Activated B cell treated with CpG ODN at 0.5 μM for 24 hours (primary cell): ENCODE measurements around the gene FURIN. TPM values are rescaled to one million over a fixed set of nuclear protein-coding genes. Genes with fewer than 3 reads are reported as not detected.
A peak's percentile ranks its signal among the peaks of the same experiment; 100 is the strongest.

Experiments
- ATAC-seq: fragments of 200-7000 bp; cut with Tn5 transposase; one replicate; pipeline ENCODE4 v1.10.0; 2021; ENCODE audit warnings: low read depth, mild to moderate bottlenecking, moderate library complexity
- CTCF ChIA-PET: fragments of 350-600 bp; sonication (Branson Sonifier 250); formaldehyde crosslinking; loops from one replicate; lab custom pipeline; 2021; ENCODE audit warnings: antibody characterized with exemption; lab: Charles Lee
- POLR2A ChIA-PET: fragments of 350-600 bp; sonication (Branson Sonifier 250); formaldehyde crosslinking; loops from one replicate; lab custom pipeline; 2021; ENCODE audit warnings: antibody characterized with exemption; lab: Charles Lee
- DNase-seq: peaks from one replicate; pipeline ENCODE4 v3.0.0; 2022
- H3K27ac Mint-ChIP-seq: one replicate; pipeline ENCODE4 v1.8.0; 2020; ENCODE audit warnings: mixed read lengths
- H3K27me3 Mint-ChIP-seq: one replicate; pipeline ENCODE4 v1.8.0; 2021; ENCODE audit warnings: mixed read lengths
- H3K36me3 Mint-ChIP-seq: one replicate; pipeline ENCODE4 v1.8.0; 2021; ENCODE audit warnings: low read depth, mixed read lengths
- H3K4me1 Mint-ChIP-seq: one replicate; pipeline ENCODE4 v1.8.0; 2021; ENCODE audit warnings: mixed read lengths
- H3K4me3 Mint-ChIP-seq: one replicate; pipeline ENCODE4 v1.8.0; 2020; ENCODE audit warnings: mild to moderate bottlenecking, mixed read lengths
- H3K9me3 Mint-ChIP-seq: one replicate; pipeline ENCODE4 v1.8.0; 2020; ENCODE audit warnings: mixed read lengths
- intact Hi-C: fragments of 100-400 bp; cut with micrococcal nuclease; formaldehyde crosslinking; loops from one replicate; pipeline ENCODE4 v1.15.1; 2024
- total RNA-seq: library from RNA; stranded (reverse); gene quantifications from 2 replicates; pipeline ENCODE4 v1.2.3, GENCODE V29; 2022
- TF ChIP-seq, protein P1 (sequence below): fragments of 200-600 bp; IDR thresholded peaks from one replicate; pipeline ENCODE4 v1.8.0; 2022; ENCODE audit warnings: antibody characterized with exemption, mild to moderate bottlenecking

FURIN gene
- total RNA-seq, 1 donor from 2014 or later = 46.5 TPM

DNA sequence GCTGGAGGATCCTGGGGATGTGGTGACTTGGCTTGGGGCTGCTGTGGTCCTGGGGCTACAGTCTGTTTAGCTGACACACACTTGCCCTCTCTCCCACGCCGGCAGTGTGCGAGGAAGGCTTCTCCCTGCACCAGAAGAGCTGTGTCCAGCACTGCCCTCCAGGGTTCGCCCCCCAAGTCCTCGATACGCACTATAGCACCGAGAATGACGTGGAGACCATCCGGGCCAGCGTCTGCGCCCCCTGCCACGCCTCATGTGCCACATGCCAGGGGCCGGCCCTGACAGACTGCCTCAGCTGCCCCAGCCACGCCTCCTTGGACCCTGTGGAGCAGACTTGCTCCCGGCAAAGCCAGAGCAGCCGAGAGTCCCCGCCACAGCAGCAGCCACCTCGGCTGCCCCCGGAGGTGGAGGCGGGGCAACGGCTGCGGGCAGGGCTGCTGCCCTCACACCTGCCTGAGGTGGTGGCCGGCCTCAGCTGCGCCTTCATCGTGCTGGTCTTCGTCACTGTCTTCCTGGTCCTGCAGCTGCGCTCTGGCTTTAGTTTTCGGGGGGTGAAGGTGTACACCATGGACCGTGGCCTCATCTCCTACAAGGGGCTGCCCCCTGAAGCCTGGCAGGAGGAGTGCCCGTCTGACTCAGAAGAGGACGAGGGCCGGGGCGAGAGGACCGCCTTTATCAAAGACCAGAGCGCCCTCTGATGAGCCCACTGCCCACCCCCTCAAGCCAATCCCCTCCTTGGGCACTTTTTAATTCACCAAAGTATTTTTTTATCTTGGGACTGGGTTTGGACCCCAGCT is 13.0 kb downstream of the FURIN start:
- Mint-ChIP-seq H3K36me3 (peaks cover 46% of the 10 kb centered on the region), H3K4me1 (peaks cover 28% of the 10 kb centered on the region), H3K4me3 (no peak overlapping the region), H3K27me3 (no peaks in the 10 kb centered on the region), H3K27ac (no peak overlapping the region), H3K9me3 (no peaks in the 10 kb centered on the region)
- CTCF ChIA-PET = interaction anchor here (1.1 kb wide), 1 partner anchor 233 kb away, joined by 3 read pairs; no protein-coding TSS in a partner anchor
- DNase-seq (no peak), ATAC-seq (no peak)
- intact Hi-C loops = no loop called here
- POLR2A ChIA-PET = interaction anchor here (0.7 to 1.0 kb wide), 2 partner anchors 54 to 164 kb away, joined by 4 to 6 read pairs; partner anchors contain the start of gene BLM
- TF ChIP-seq, protein P1, sequence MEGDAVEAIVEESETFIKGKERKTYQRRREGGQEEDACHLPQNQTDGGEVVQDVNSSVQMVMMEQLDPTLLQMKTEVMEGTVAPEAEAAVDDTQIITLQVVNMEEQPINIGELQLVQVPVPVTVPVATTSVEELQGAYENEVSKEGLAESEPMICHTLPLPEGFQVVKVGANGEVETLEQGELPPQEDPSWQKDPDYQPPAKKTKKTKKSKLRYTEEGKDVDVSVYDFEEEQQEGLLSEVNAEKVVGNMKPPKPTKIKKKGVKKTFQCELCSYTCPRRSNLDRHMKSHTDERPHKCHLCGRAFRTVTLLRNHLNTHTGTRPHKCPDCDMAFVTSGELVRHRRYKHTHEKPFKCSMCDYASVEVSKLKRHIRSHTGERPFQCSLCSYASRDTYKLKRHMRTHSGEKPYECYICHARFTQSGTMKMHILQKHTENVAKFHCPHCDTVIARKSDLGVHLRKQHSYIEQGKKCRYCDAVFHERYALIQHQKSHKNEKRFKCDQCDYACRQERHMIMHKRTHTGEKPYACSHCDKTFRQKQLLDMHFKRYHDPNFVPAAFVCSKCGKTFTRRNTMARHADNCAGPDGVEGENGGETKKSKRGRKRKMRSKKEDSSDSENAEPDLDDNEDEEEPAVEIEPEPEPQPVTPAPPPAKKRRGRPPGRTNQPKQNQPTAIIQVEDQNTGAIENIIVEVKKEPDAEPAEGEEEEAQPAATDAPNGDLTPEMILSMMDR = no peak

DNA sequence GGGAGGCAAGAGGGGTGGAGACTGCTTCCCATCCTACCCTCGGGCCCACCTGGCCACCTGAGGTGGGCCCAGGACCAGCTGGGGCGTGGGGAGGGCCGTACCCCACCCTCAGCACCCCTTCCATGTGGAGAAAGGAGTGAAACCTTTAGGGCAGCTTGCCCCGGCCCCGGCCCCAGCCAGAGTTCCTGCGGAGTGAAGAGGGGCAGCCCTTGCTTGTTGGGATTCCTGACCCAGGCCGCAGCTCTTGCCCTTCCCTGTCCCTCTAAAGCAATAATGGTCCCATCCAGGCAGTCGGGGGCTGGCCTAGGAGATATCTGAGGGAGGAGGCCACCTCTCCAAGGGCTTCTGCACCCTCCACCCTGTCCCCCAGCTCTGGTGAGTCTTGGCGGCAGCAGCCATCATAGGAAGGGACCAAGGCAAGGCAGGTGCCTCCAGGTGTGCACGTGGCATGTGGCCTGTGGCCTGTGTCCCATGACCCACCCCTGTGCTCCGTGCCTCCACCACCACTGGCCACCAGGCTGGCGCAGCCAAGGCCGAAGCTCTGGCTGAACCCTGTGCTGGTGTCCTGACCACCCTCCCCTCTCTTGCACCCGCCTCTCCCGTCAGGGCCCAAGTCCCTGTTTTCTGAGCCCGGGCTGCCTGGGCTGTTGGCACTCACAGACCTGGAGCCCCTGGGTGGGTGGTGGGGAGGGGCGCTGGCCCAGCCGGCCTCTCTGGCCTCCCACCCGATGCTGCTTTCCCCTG is 13.8 kb downstream of the FURIN start:
- H3K4me1 Mint-ChIP-seq = peaks cover 28% of the 10 kb centered on the region
- CTCF ChIA-PET = interaction anchor here (1.1 kb wide), 1 partner anchor 234 kb away, joined by 3 read pairs; no protein-coding TSS in a partner anchor

DNA sequence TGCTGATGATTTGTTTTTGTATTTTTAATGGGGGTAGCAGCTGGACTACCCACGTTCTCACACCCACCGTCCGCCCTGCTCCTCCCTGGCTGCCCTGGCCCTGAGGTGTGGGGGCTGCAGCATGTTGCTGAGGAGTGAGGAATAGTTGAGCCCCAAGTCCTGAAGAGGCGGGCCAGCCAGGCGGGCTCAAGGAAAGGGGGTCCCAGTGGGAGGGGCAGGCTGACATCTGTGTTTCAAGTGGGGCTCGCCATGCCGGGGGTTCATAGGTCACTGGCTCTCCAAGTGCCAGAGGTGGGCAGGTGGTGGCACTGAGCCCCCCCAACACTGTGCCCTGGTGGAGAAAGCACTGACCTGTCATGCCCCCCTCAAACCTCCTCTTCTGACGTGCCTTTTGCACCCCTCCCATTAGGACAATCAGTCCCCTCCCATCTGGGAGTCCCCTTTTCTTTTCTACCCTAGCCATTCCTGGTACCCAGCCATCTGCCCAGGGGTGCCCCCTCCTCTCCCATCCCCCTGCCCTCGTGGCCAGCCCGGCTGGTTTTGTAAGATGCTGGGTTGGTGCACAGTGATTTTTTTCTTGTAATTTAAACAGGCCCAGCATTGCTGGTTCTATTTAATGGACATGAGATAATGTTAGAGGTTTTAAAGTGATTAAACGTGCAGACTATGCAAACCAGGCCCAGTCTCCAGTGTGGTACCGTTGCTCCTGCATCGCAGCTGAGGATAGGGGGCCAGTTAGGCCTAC is 14.6 kb downstream of the FURIN start:
- Mint-ChIP-seq H3K36me3 (peaks cover 35% of the 10 kb centered on the region), H3K27me3 (no peaks in the 10 kb centered on the region), H3K27ac (no peak overlapping the region), H3K4me3 (peak overlapping the region; percentile 11), H3K4me1 (peaks cover 31% of the 10 kb centered on the region), H3K9me3 (no peaks in the 10 kb centered on the region)
- ChIA-PET CTCF (interaction anchor here (4.3 to 4.6 kb wide), 2 partner anchors 49 to 65 kb away, joined by 42 to 55 read pairs; partner anchors contain the start of genes HDDC3 and UNC45A), POLR2A (interaction anchor here (1.6 to 3.6 kb wide), 3 partner anchors 14 to 64 kb away, joined by 5 to 18 read pairs (median 5); no protein-coding TSS in a partner anchor)
- TF ChIP-seq, protein P1 = no peak
- no peak for ATAC-seq
- intact Hi-C loops = no loop called here
- no peak for DNase-seq

More for the DNA sequence above, 13.8 kb downstream of the FURIN start:
- TF ChIP-seq, protein P1 = no peak
- intact Hi-C loops = no loop called here
- Mint-ChIP-seq H3K27ac (no peak overlapping the region), H3K27me3 (no peaks in the 10 kb centered on the region), H3K9me3 (no peaks in the 10 kb centered on the region), H3K4me3 (no peak overlapping the region), H3K36me3 (peaks cover 39% of the 10 kb centered on the region)
- POLR2A ChIA-PET = interaction anchor here (0.7 to 1.0 kb wide), 2 partner anchors 53 to 165 kb away, joined by 4 to 6 read pairs; partner anchors contain the start of gene BLM
- DNase-seq (no peak), ATAC-seq (no peak)

DNA sequence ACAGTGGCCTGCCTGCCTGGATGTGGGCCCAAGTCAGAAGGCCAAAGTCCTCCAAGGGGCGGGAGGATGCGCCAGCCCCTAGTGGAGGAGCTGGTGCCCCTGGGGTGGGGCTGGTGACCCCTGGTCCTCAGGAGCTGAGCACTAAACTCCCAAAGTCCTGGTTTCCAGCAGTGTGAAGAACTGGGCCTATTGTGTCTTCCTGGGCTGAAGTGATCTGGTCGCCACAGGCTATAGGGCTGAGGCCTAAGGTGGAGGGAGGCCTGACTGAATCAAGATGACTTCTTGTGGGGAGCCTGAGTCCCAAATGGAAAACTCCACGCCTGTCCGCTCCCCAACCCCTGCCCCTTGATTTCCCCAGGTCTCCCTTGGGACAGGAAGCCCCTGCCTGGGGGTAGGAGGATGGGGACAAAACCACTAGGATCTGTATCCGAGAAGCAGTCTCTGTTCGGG is 15.2 kb downstream of the FURIN start:
- intact Hi-C loops = no loop called here
- ChIA-PET CTCF (interaction anchor here (4.3 to 5.8 kb wide), 3 partner anchors 49 to 233 kb away, joined by 42 to 121 read pairs (median 55); partner anchors contain the start of genes HDDC3 and UNC45A), POLR2A (interaction anchor here (1.3 to 3.6 kb wide), 7 partner anchors 10 to 65 kb away, joined by 5 to 35 read pairs (median 7); partner anchors contain the start of genes HDDC3 and UNC45A)
- peak overlapping the region; percentile 57 for H3K4me3 Mint-ChIP-seq
- H3K4me1 Mint-ChIP-seq = peaks cover 34% of the 10 kb centered on the region
- H3K27ac Mint-ChIP-seq = no peak overlapping the region
- H3K27me3 Mint-ChIP-seq = no peaks in the 10 kb centered on the region
- DNase-seq (no peak), ATAC-seq (no peak)
- TF ChIP-seq, protein P1 = no peak
- peaks cover 32% of the 10 kb centered on the region for H3K36me3 Mint-ChIP-seq
- no peaks in the 10 kb centered on the region for H3K9me3 Mint-ChIP-seq
